Activated naive CD4-positive, alpha-beta T cell treated with Interleukin-2 at 50 U/mL for 16 hours (primary cell): ENCODE results near the gene TPK1.
"Not testable (repeated sequence)": the region's sequence is repeated elsewhere in the genome, so short reads cannot be mapped to it uniquely, and the experiment has no call there.

Experiments used
- DNase-seq: peaks from one replicate; pipeline ENCODE4 v3.0.0-alpha.2; 2020

TPK1 gene

DNA sequence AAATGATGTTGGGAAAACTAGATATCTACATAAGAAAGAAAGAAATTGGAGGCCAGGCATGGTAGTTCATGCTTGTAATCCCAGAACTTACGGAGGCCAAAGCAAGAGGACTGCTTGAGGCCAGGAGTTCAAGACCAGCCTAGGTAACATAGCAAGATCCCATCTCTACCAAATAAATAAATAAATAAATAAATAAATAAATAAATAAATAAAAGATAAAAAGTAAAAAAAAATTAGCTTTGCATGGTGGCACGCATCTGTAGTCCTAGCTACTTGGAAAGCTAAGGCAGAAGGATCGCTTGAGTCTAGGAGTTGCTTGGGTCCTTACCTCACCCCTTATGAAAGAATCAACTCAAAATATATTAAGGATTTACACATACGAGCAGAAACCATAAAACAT, 238.9 kb downstream of the TPK1 start:
- DNase-seq: no peak

DNA sequence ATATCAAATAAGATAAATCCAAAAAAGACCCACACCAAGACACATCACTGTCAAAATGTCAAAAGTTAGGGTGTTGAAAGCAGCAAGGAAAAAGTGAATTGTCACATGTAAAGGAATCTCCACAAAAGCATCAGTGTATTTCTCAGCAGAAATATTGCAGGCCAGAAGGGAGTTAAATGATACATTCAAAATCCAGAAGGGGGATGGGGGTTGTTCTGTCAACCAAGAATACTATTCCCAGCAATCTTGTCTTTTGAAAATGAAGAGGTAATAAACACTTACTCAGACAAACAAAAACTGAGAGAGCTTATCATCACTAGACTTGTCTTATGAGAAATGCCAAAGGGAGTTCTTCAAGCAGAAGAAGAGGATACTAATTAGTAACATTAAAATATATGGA, 241.3 kb downstream of the TPK1 start:
- DNase-seq: no peak

DNA sequence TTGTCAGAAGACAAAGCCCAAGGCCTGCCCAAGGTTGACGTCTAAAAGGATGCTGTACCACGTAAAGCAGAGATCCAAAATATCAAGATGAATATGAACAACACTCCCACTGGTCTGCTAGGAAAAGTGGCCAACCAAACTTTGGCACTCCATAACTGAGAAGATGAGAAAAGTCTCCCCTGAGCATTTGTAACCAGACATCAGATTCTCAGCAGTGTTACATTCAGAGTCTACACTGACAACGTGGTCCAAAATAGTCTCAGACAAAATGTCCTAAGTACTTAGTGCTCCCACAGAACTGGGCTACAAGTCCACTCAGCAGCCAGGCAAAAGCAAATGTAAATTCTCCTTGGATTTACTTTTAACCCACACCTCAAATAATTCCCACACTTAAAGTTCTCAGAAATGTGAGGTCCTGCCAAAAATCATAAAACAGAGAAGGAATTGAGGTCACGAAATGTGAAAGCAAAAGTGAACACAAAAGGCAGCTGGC, 247.2 kb downstream of the TPK1 start:
- DNase-seq: no peak

DNA sequence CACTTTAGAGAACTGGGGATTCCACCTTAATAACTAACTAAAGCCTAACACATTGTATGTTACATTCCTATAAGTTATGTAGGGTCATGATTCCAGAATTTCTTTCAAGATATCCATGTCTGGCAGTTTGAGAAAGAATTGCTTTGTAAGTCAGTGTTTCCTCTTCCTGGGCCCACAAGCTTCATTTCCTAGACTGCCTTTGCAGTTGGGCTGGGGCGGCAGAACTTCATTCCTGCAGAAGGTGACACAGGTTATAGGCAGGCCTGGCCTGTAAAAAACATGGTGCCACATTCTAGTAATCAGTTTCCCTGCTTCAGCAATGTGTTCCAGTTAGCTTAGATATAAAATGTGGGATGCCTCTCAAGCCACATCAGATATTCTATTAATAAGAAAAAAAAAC, 248.2 kb downstream of the TPK1 start:
- no peak for DNase-seq

DNA sequence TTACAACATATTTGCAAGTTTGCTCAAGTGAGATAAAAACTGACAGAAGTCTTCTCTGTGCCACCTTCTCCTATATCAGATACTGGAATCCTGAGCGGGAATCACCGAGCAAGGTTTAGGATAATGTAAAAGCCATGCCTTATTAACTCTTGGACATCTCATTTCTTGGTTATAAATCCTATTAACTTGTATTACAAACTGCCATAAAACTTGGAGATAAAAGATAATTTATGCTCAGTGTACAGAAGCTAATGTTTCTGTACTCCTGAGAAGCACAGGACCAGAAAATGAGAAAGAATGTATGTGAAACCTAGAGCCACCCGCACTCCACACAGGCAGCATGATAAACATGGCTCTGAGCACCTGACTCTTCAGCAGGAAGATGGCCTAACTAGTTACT, 251.1 kb downstream of the TPK1 start:
- no peak for DNase-seq

DNA sequence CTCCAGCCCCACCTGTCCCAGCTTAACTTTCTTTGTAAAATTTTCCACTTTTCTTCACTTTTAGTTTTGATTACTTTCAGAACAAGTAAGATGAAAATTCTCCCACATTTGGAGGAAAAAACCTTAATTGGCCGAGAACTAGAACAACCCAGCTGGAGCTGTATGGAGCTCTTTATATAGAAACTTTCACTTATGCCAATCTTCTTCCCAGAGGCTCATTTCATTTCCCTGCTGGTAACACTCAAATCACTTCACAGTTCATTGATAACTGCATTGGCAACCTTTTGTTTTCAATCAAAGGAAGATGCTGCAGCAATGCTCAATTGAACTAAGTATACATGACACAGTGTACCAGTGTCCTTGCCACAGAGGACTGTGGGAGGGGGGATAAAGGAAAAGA, 256.2 kb downstream of the TPK1 start:
- no peak for DNase-seq

DNA sequence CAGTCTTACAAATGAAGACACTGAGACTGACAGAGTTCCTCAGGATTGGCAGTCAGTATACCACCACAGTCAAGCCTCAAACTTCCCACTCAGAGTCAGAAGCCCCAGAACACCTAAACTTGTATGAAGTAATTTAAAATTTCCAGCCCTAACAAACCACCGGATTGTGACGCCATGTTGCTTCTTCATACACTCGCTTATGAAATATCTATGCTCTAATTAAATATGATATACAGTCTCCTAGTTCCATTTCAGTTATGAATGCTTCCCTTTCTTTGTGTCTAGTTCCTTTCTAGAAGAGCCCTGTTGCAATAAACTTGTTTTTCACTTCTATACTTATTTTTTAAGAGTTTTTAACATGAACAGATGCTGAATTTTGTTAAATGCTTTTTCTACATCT, 260.4 kb downstream of the TPK1 start:
- no peak for DNase-seq

DNA sequence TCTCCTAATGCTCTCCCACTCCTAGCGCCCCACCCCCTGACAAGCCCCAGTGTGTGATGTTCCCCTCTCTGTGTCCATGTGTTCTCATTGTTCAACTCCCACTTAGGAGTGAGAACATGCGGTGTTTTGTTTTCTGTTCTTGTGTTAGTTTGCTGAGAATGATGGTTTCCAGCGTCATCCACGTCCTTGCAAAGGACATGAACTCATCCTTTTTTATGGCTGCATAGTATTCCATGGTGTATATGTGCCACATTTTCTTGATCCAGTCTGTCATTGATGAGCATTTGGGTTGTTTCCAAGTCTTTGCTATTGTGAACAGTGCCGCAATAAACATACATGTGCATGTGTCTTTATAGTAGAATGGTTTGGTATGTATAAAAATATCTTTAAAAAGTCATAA, 261.1 kb downstream of the TPK1 start:
- DNase-seq: not testable (repeated sequence)

DNA sequence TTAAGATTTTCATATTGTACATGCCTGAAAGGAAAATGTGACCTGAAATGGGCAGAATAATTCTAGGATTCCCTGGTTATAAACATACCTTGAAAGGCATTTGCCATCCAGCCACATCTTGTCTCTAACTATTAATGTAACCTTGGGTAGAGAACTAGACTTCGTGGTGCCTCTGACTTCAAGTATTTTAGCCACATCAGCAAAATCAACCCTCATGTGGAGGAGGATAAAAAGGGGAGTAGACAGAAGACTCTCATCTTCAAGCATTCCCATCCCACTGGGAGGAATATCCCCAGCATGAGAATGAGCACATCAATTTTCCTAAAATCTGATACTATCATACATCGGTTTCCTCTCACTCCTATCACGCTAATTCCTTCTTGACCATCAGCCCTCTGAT, 267.6 kb downstream of the TPK1 start:
- DNase-seq: no peak

DNA sequence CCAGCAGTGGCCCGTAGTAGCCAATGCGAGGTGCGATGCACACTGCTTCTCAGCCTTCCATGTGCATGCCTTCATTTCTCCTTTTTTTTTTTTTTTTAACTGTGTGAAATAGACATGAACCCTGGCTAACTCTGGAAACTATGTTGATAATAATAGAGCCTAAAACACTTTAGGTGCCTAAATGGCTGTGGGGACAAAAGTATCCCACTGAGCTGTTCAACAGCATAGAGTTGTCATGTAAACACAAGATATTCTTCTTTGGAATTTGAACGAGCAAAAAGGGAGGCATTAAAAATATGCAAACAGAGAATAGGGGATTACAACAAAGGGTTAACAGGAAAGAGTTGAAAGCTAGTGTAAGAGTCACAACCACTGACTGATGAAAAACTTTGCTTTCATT, 270.3 kb downstream of the TPK1 start:
- DNase-seq: no peak

DNA sequence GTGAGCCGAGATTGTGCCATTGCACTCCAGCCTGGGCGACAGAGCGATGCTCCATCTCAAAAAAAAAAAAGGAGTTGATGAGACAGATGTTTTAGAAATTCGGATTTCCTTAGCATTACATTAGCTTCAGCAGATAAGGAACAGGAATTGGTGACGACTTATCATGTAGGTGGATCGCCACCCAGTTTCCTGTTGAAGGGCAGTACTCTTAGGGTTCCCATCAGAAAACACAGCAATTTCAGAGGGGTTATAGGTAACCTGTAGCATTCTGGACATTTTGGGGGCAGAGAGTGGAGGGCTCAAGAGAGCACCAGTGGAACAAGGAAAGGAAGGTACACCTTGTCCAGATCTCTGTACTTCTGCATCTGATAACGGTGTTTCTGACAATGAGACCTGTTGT, 286.0 kb downstream of the TPK1 start:
- no peak for DNase-seq

DNA sequence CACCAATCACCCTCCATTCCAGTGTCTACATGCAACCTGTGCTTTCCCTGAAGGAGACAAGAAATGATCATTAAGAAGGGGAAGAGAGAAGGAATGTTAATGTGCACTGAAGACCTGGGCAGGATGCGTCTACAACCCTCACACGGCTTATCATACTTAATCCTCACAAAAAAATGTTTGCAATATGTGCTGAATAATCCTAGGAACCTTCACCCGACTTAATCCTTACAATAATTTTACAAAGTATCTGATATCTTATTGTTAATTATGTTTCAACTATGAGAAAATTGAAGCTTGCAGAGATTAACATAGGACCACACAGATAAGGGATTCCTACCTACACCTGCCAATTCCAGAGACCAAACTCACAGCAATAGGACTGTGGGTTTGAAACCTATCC, 287.3 kb downstream of the TPK1 start:
- no peak for DNase-seq

DNA sequence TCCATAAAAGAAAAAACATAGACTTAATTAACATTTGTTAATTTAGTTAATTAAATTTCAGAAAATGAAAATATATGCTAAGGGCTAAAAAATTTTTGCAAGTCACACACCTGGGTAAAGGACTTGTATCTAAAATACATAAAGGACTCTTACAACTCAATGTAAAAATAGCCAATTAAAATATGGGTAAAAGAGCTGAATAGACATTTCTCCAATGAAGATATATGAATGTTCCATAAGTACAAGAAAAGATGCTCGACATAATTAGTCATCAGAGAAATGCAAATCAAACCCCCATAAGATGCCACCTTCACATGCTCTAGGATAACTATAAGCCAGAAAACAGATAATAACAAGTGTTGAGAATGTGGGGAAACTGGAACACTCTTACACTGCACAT, 288.0 kb downstream of the TPK1 start:
- DNase-seq: no peak

DNA sequence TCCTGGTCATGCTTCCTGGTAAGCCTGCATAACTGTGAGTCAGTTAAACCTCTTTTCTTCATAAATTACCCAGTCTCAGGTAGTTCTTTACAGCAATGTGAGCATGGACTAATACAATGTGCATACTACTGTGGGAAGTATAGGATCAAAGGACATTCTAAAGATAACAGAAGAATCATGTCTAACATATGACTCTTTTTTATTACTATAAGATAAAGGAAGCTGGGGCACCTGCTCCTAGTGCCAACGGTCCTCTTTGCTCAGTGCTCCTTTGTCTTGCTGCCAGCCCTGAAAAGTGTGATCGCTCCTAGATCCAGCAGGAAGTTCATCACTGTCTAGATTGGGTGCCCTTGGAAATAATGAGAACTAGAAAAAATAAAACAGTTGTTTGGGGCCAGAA, 289.1 kb downstream of the TPK1 start:
- no peak for DNase-seq

DNA sequence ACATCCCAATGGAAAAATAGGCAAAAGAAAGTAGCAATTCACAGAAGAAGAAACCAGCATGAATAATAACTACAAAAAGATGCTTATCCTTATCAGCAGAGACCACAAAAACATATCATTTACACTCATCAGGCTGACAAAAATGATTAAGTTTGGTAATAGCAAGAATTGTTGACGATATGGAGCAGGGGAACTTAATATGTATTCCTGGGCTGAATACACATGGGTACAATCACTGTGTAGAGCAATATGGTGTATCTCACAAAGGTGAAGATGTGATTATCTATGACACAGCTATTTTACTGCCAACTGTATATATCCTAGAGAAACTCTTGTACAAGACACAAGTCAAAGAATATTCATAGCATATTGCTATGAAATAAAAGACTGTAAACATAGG, 290.5 kb downstream of the TPK1 start:
- DNase-seq: no peak

DNA sequence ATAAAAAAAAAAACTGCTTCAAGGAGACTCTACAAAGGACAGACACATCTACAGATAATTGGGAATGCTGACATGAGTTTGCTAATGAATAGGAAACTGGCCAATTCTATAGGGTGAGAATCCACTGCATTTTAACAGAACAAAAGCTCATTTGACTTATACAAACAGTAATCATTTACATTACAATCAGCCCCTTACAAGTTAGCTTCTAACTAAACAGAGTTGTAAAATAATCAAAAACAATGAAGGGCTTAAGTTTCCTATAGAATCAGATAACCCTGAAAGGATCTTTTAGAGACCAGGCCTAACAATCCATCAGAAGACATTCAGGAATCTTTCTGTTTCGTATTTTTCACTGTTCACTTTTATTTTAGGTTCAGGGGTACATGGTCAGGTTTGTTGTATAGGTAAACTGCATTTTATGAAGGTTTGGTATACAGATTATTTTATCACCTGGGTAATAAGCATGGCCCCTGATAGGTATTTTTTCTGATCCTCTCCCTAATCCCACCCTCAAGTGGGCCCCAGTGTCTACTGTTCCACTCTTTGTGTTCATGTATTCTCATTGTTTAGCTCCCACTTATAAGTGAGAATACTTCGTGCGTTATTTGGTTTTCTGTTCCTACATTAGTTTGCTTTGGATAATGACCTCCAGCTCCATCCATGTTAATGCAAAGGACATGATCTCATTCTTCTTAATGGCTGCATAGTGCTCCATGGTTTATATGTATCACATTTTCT, 301.0 kb downstream of the TPK1 start:
- no peak for DNase-seq

DNA sequence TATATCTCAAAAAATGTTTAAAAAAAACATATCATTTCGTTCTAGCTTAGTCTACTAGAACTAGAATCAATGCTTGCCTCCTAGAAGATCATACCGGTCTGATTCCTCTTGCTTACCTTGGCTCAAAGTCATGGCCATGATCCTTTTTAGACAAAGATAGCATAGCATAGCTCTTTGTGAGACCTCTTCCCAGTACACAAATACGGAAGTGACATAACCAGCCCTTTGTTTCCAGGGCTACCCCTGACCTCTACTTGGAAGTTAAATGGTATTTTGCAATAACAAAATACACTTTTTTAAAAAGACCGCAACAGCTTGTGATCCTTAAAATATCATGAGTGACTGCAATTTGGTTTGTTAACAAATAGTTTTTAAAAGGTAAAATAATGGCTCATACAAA, 301.7 kb downstream of the TPK1 start:
- DNase-seq: no peak

DNA sequence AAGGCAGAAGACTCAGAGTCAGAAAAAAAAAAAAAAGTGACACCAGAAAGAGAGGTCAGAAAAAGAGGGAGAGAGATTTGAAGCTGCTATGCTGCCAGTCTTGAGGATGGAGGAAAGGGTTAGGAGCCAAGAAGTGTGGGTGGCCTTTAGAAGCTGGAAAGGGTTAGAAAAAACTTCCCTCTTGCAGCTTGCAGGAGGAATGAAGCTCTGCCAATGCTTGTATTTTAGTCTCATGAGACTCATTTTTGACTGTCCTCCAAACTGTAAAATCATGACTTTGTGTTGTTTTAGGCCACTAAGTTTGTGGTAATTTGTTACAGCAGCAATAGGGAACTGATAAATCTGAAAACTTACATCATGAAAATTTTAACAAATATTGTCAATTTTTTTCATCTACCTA, 304.7 kb downstream of the TPK1 start:
- no peak for DNase-seq

DNA sequence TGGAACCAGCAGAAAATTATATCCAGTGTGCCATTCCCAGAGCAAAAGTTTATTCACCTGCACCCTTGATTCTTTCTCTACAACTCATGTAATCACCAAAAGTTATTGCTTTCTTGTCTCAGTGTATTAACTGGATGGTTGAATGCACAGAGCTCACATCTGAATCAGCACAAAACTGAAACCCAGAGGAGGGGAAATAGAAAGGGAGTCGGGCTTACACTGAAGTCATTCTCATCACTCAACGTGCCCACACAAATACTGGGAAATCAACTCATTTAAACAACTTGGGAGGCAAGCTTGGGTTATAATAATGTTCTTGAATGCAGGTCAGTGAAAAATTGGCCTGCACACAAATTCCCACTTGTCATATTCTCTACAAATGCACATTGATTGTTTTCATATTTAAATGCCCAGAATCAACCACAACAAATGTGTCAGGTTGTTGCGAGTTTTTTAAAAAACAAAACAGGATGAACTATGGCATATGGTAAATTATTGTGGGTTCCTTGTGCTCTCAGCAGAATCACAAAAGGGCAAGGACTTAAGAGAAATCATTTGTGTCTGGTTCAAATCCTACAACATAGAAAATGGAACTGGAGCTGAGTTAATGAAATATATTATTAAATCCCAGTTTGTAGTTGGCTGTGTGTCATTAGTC, 306.5 kb downstream of the TPK1 start:
- no peak for DNase-seq

DNA sequence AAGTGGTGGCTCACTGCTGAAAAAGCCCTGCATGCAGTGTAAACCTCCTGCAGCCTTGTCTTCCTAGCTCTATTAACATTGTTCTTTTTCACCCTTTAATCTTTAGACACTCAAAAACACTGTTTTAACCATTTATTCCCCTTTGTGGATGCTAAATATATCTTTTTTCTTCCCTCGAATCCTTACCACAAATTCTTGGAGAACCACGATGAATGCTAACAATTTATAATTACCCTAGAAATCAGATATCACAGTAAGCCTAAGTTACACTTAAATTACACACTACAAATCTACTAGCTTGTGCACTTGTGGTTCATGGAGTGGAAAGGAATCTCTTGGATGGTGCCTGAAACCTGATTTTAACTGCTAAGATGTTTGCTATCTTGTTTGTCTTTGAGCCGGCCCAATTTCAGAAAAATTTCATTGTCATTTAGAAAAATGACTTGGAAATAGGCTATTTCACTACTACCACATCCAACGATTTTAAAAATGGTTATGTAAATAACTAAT, 307.3 kb downstream of the TPK1 start:
- no peak for DNase-seq

DNA sequence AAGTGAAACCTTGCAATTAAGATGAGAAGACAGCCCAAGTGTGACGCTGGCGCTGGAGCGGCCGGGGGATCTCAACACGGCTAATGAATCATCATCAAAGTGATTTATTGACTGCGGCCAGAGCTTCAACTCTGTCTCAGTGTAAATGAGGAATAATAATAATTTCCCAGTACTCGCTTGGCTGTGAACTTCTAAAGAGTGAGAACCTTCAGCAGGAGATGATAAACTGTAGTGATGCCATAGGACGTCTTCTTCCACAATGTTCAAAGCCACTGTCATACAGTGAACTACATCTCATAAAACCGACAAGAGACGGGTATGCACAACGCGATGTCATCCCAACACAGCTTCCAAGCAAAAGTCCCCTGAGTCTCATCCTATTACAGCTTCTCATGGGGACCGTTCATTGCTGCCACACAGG, 308.8 kb downstream of the TPK1 start:
- DNase-seq: no peak

DNA sequence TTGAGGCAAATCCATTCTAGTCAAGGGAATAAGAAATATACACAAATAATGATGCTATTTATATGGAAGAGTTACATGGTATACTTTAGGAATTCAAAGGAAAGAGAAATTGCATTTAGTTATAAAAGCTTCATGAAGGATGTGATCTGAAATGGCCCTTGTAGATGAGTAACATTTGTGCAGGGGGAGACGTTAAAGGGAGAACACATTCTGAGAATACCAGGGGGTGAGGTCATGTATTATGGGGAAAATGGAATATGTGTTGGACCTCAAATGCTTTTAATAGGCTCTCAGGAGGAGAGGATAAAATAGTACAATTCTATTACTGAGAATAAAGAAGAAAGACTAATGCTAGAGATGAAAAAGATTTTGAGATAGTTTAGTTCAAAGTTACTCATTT, 309.9 kb downstream of the TPK1 start:
- no peak for DNase-seq

DNA sequence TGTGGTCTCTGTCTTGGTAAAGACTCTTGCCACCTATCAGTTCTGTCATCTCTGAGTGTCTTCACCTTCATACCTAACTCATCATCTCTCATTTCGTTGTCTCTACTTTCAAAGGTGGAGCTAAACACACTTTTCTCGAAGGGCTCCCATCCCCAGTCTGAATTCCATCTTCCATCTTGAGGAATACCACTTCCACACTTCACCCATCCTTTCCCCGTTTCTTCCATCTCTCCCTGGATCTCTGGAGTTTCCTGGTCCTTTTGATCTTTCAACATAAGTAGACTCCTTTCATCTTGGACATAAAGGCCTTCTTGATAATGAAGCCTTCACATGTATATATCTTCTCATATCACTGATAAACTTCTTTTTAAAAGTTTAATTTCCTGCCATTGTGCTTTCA, 311.6 kb downstream of the TPK1 start:
- no peak for DNase-seq

DNA sequence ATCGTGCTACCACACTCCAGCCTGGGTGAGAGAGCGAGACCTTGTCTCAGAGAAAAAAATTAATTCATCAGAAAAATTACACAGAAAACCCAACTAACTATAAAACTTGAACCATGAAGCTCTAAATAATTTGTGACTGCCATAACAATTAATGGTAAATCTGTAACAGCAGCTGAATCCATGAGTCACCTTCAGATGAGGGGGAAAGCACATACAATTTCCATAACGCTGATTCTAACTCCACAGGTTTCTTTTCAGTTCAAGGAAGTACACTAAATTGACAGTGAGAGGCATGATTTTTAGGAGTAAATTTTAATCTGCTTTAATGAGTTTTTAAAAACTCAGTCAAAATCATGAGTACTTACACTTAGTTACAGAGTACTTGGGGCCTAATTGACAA, 312.2 kb downstream of the TPK1 start:
- DNase-seq: no peak

DNA sequence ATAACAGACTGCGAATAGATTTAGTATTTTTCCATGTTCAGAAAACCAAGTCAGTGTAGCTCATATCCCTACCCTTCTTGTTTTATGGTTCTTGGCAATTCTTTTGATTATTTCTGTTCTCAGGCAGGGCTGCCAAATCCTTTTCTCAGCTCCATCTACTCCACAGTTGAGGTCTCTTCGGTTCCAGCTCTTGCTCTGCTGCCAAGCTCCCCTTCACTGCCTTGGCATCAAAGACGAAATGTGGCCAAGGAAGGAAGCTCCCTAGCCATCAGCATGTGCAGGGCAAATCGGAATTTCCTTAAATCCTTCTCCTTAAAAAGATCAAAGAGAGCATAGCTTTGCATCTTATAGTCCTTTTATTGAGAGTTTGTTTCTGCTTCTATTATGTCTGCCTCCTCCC, 315.9 kb downstream of the TPK1 start:
- DNase-seq: no peak
